RWPE1 (cell line): ENCODE data around the gene CAAP1.
"Not testable (repeated sequence)": the region's sequence is repeated elsewhere in the genome, so short reads cannot be mapped to it uniquely, and the experiment has no call there.

Experiments used
- CTCF ChIA-PET: fragments of 350-600 bp; sonication (Branson Sonifier 250); formaldehyde crosslinking; extraction: SDS; loops from one replicate; lab custom pipeline; 2021; lab: Yijun Ruan, JAX
- POLR2A ChIA-PET: fragments of 400-600 bp; formaldehyde crosslinking; extraction: SDS; loops from one replicate; lab custom pipeline; 2020; ENCODE audit warnings: antibody characterized with exemption; ENCODE audit not compliant: low non-redundant PET; lab: Yijun Ruan, JAX
- DNase-seq: peaks from one replicate; pipeline ENCODE4 v3.0.0; 2012; ENCODE audit warnings: low spot score
- H3K27ac ChIP-seq: fragments of 450-650 bp; 2 replicates; pipeline ENCODE4 v1.5.1; 2017
- TF ChIP-seq, protein P1 (sequence below): fragments of 450-650 bp; conservative IDR thresholded peaks from 2 replicates; pipeline ENCODE4 v1.5.1; 2017; ENCODE audit warnings: low read depth, mild to moderate bottlenecking

CAAP1 gene

DNA sequence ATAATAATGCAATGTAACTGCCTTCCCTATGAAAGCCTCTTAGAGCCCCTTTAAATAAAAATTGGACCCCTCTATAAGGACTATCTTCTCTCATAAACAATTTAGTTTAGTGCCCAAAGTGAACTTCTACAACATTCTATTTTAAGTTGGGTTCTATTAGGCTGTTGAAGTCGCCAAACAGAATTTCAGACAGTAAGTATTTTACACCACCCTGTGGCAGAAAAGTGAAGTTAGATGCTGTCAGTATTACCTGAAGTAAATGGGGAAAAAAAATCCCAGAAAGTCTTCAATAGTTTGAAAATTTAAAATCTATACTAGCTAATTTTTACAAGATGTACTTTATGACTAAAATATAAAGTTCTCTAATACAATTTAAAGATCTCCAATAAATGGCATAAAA, 29.5 kb downstream of the CAAP1 start:
- DNase-seq: peak; percentile 8
- ChIA-PET POLR2A (no interaction called here), CTCF (interaction anchor here (1.4 kb wide), 1 partner anchor 12 kb away, joined by 4 read pairs; no protein-coding TSS in a partner anchor)
- TF ChIP-seq, protein P1, sequence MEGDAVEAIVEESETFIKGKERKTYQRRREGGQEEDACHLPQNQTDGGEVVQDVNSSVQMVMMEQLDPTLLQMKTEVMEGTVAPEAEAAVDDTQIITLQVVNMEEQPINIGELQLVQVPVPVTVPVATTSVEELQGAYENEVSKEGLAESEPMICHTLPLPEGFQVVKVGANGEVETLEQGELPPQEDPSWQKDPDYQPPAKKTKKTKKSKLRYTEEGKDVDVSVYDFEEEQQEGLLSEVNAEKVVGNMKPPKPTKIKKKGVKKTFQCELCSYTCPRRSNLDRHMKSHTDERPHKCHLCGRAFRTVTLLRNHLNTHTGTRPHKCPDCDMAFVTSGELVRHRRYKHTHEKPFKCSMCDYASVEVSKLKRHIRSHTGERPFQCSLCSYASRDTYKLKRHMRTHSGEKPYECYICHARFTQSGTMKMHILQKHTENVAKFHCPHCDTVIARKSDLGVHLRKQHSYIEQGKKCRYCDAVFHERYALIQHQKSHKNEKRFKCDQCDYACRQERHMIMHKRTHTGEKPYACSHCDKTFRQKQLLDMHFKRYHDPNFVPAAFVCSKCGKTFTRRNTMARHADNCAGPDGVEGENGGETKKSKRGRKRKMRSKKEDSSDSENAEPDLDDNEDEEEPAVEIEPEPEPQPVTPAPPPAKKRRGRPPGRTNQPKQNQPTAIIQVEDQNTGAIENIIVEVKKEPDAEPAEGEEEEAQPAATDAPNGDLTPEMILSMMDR: peak; percentile 58
- H3K27ac ChIP-seq: no peak overlapping the region

- H3K27ac ChIP-seq: no peak overlapping the region
- peak; percentile 32 for DNase-seq
- ChIA-PET POLR2A (no interaction called here), CTCF (interaction anchor here (0.6 to 0.8 kb wide), 10 partner anchors 10 to 504 kb away, joined by 3 to 6 read pairs (median 4); no protein-coding TSS in a partner anchor)
- TF ChIP-seq, protein P1: peak; percentile 64
These were observed 36.1 kb downstream of the CAAP1 start for GRCh38 chr9:26856413-26857032.

DNA sequence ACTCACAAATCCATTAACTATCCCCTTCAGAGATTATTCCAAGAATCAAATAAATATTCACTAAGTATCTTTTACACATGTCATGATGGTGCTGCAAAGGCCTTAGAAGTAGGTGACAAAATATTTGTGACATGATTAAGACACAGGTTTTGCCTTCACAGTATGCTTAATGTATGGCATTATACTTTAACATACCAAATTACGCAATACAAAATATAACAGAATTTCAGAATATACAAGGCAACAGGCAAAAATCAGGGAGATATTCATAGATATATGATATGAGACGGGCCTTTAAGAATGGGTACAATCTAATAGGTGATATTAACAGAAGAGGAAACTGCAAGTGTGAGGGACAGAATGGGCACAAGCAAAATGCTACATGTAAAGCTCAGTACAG, 41.6 kb downstream of the CAAP1 start:
- POLR2A ChIA-PET: no interaction called here
- H3K27ac ChIP-seq: no peak overlapping the region
- no peak for DNase-seq
- TF ChIP-seq, protein P1: no peak
- CTCF ChIA-PET: no interaction called here

- no peak for DNase-seq
- POLR2A ChIA-PET: no interaction called here
- CTCF ChIA-PET: no interaction called here
- H3K27ac ChIP-seq: no peak overlapping the region
- TF ChIP-seq, protein P1: no peak
These were observed 58.8 kb downstream of the CAAP1 start for GRCh38 chr9:26833792-26834191.

DNA sequence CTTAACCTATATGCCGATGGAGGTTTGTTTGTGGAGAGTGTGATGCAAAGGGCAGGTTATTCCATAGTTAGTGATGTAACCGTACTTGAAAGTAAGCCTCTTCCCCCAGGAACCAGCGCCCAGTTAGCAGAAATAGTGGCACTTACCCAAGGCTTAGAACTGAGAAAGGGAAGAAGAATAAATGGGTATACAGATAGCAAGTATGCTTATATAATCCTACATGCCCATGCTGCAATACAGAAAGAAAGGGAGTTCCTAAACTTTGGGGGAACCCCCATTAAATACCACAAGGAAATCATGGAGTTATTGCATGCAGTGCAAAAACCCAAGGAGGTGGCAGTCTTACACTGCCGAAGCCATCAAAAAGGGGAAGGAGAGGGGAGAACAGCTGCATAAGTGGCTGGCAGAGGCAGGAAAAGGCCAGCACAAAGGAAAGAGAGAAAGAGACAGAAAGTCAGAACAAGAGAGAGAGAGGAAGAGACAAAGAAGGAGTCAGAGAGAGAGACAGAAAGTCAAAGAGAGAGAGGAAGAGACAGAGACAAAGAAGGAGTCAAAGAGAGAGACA, 64.1 kb downstream of the CAAP1 start:
- DNase-seq, POLR2A ChIA-PET, H3K27ac ChIP-seq, CTCF ChIA-PET: not testable (repeated sequence)

DNA sequence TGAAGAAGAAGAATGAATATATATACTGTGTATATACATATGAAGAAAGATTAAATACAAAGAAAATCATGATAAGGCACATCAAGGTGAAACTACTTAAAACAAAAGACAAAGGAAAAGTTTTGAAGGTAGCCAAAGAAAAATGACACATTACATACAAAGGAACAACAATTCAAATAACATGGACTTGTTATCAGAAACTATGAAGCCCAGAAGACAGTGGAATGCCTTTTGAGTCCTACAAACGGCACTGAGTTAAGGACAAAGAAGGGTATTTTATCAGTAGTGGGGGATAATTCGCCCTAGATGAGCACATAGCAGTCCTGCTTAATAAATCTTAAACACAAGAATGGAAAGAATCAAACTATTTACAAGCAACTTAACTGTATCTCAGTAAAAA, 77.8 kb downstream of the CAAP1 start:
- CTCF ChIA-PET: no interaction called here
- POLR2A ChIA-PET: no interaction called here
- TF ChIP-seq, protein P1: no peak
- H3K27ac ChIP-seq: no peak overlapping the region
- DNase-seq: no peak

- POLR2A ChIA-PET: no interaction called here
- no peak overlapping the region for H3K27ac ChIP-seq
- TF ChIP-seq, protein P1: no peak
- CTCF ChIA-PET: no interaction called here
- no peak for DNase-seq
These were observed 79.4 kb downstream of the CAAP1 start for GRCh38 chr9:26813247-26813646.
